Upper lobe of left lung (tissue), 4 donors: ENCODE measurements around the gene AMELX.

Experiments used
- POLR2A ChIP-seq, 4 donors: fragments of 450-650 bp; IDR thresholded peaks; one replicate each; pipeline ENCODE4 v1.5.1; 2016 to 2017; ENCODE audit warnings: antibody characterized with exemption in 4 of 4, mild to moderate bottlenecking in 2 of 4
- TF ChIP-seq, protein P1 (sequence below), 6 experiments: fragments of 450-650 bp in 4 of 6; fragments of 200-600 bp in 2 of 6; sonication (generic) in 2 of 6; IDR thresholded peaks; one replicate each; pipeline ENCODE4 v1.5.1; 2016 to 2019; ENCODE audit warnings: antibody characterized with exemption in 6 of 6

DNA sequence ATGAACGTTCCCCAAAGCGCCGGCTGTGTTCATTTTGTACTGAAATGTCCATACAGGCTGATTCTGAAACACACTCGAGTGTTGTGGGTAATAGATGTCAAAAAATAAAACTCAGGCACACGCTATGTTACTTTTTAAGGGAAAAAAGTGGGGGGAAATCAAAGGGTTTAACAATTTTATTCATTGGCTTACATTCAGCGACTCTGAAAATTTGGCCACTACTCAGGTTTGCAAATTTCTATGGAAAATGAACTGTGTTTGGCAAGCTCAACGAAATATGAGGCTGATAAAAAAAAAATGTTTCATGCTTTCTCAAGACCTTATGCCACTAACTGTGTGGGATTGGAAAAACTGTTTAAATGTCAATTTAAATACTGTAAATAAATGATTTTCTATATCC is 18.5 kb downstream of the AMELX start:
- TF ChIP-seq, protein P1, sequence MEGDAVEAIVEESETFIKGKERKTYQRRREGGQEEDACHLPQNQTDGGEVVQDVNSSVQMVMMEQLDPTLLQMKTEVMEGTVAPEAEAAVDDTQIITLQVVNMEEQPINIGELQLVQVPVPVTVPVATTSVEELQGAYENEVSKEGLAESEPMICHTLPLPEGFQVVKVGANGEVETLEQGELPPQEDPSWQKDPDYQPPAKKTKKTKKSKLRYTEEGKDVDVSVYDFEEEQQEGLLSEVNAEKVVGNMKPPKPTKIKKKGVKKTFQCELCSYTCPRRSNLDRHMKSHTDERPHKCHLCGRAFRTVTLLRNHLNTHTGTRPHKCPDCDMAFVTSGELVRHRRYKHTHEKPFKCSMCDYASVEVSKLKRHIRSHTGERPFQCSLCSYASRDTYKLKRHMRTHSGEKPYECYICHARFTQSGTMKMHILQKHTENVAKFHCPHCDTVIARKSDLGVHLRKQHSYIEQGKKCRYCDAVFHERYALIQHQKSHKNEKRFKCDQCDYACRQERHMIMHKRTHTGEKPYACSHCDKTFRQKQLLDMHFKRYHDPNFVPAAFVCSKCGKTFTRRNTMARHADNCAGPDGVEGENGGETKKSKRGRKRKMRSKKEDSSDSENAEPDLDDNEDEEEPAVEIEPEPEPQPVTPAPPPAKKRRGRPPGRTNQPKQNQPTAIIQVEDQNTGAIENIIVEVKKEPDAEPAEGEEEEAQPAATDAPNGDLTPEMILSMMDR (IDR thresholded peaks at IDR 0.05) = no peak
- TF ChIP-seq POLR2A (IDR thresholded peaks at IDR 0.05) = no peak
